ENCODE measurements around the gene PLEKHD1.

GRCh38 chr14:69536971-69537370 is 52.4 kb downstream of the PLEKHD1 start:
- TF ChIP-seq CTCF (IDR thresholded peaks at IDR 0.05; ENCODE audit: low read depth, low read length, poor library complexity, severe bottlenecking) (no peak), EZH2phosphoT487 (IDR thresholded peaks at IDR 0.05; ENCODE audit: borderline replicate concordance, low read length) (no peak)
